GM21515 (cell line): ENCODE data around the gene CADPS.

Experiments used
- ATAC-seq: cut with Tn5 transposase; IDR thresholded peaks from one replicate; pipeline ENCODE4 v1.9.1; 2021; ENCODE audit not compliant: unreplicated experiment

The CADPS gene

DNA sequence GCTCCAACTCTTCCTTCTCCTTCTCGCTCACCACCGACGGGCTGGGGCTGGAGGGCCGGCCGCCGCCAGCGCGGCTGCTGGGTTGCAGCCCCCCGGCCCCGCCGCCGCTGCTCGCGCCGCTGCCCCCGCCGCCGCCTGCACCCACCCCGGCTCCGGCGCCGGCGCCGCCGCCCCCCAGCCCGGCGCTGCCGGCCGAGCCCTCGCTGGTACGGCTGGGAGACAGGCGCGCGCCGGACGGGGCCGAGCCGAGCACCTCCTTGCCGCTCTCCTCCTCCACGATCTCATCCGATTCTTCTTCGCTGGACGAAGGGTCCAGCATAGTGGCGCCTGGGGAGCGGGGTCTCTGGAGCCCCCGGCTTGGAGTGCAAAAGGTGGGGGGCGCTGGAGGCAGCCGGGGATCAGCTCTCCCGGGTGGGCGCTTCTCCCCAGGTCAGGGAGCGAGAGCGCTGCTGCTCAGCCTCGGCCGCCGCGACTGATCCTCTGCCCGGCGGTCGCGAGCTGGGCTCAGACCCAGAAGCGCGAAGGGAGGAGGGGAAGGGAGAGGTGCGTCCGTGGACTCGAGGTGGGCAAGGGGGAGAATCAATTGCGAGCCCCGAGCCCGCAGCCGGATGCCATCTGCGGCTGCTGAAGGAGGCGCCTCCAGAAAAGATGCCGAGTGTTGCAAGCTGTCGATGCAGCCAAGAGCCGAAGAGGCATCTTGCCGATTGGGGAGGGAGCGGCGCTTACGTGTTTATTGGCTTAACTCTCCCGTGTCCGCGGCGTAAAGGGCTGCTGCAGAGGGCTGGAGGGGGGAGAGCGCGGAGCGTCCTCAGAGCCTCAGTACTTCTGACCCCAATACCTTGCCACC, at the start of gene CADPS:
Gene CADPS (minus strand): TSS at position 706 of the 847 bp plus-strand sequence. CDS start 387 bp downstream, at position 319.
- no peak for ATAC-seq

DNA sequence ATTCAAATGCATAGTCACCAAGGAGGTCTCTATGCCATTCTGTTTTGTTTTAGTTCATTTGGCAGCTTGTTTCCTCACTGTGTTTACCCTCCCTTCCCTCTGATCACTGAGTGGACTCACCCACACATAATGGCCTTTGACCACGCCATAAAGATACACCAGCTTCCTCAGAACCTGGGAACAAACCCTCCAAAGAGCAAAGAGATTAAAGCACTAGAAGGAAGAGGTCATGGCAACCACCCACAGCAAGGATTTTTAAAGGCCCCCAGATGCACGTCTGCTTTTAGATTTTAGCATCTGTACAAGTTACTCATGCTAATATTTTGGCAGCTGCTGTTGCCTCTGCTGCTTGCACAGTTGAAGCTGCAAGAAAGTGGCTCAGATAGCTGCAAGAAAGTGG, 47.9 kb upstream of the CADPS start:
- no peak for ATAC-seq

GRCh38 chr3:62922326-62922725, 47.1 kb upstream of the CADPS start:
- no peak for ATAC-seq

DNA sequence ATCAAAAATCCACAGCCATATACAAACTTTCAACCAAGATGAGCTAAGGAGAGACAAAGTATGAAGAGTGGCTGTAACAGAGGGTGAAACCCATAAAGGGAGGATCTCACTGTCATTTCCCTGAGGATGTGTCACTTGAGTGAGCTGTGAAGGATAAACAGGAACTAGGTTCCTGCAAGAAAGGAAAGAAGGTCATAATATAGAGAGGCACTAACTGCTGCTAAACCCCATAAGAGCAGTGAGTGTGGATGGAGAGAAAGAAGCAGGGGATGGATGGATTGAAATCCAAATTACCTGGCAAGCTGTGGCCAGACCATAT, 45.2 kb upstream of the CADPS start:
- no peak for ATAC-seq

DNA sequence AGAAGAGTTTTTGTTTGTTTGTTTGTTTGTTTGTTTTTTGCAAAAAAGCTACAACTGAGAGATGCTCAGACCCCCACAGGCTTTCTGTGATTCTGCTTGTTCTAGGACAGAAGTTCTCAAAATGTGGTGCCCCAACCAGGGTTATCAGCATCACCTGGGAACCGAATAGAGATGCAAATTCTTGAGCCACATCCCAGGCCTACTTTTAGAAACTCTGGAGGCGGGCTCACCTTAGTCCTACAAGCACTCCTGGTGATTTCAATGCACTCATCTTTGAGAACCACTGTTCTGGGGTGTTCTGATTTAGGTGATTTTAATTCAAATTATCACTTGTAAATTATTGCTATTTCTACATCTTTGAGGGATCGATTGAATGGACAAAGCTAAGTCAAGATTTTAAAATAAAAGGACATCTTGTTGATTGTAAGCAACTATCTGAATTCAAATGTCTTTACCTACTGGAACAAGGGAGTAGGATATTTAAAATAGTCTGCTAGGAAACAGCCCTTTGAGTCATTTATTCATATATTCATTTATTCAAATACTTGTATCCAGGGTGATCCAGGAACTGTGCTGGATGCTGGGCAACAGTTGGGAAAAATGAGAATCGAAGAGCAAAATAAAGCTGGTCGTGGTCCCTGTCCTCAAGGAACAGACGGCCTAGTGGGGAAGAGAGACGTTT, 44.7 kb upstream of the CADPS start:
- ATAC-seq, result no peak

DNA sequence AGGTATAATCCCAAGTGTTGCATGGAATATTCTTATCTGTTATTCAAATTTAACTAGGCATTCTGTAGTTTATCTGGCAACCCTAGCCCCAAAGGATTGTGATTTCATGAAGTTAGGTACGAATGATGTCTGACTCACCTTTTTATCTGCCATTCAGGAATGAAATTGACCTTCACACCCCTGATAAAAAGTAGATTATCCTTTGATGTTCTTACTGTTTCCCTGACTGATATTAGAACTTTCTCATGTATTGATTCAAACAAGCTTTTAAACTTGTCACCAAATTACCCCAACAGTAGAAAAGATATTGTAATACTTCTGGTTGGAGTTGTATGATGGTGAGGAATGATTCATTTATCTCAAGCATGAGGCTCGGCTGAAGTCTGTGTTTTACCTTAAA, 43.6 kb upstream of the CADPS start:
- no peak for ATAC-seq

GRCh38 chr3:62918131-62918530, 42.9 kb upstream of the CADPS start:
- ATAC-seq, result no peak

- ATAC-seq, result no peak
Measured at GRCh38 chr3:62911526-62911925, 36.3 kb upstream of the CADPS start.

DNA sequence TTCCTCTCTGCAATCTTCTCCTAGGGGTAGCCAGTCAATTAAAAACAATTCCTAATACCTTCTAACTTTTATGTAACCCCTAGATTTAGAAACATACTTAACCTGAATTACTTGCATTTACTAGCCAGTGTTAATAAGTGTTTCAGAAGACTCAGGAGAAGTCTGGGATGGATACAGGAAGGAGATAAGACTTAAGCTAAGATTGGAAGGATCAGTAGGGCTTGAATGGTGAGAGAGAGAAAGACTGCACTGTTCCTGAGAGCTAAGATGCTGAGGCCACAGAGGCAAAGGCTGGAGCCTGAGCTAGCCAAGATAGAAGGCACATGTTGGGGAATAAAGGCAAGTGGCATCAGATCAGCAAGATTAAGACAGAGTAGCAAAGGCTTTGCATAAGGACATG, 30.1 kb upstream of the CADPS start:
- no peak for ATAC-seq

DNA sequence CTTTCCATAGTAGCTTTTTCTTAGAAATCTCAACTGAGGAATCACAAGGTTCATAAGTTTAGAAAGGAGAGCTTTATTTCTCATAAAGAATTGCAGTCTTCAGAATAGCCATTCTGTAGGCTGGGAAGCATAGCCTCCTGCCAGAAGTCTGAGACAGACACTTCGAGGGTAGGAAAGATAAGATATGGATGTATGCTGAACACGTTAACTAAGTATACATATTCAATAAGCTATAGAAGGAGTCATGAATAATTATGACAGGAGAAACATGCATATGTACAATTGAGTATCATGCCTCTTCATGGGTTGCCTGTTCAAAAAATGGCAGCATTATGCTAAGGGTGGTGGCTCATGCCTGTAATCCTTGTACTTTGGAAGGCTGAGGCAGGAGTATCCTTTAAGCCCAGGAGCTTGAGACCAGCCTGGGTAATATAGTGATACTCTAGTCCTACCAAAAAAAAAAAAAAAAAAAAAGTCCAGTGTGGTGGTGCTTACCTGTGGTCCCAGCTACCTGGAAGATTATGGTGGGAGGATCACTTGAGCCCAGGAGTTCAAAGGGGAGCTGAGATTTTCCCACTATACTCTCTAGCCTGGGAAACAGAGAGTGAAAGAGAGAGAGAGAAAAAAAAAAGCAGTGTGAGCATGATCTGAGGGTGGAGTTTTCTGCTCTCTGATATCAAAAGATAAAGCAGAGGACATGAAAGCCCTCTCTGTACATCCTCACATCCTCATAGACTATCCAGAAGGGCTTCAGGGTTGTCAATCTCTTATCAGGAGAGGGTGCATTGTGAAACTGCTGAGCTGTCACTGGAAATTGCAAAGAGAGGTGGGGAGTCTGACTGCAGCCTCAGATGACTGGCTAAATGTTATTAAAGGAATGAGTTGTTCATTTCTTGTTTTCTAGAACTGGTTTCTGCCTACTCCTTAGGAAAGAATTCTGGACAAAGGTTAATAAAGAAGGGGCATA, 23.6 kb upstream of the CADPS start:
- ATAC-seq, result no peak

DNA sequence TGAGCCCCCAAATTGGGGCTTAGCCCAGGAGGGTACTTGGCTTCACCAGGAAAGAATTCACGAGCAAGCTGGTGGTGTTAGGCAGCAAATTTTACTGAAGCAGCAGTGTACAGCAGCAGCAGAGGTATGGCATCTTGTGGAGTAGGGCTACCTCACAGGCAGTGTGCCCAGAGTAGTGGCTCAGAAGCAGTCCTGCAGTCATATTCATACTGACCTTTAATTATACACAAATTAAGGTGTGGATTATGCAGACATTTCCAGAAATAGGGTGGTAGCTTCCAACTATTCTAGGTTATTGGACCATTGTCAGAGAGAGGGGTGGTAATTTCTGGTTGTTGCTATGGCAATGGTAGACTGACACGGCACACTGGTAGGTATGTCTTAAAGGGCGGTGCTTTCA, 20.7 kb upstream of the CADPS start:
- ATAC-seq, result no peak

DNA sequence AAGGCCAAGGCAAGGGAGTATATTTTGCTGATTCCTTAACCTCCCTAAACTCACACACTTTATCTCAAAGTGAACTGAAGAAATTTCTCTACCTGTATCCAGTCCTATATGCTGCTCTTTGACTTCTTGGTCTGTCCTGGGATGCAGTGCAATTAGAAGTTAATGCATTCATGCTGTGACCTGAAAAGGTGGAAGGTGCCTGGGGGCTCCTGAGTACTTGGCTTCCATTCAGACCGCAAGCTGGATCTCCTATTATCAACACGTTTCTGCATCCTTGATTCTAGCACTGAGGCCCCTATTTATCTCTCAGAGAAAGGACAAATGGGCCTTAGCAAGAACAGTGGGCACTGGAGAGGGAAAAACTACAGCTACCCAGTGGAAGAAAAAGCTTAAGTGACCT, 17.7 kb upstream of the CADPS start:
- ATAC-seq, result no peak

DNA sequence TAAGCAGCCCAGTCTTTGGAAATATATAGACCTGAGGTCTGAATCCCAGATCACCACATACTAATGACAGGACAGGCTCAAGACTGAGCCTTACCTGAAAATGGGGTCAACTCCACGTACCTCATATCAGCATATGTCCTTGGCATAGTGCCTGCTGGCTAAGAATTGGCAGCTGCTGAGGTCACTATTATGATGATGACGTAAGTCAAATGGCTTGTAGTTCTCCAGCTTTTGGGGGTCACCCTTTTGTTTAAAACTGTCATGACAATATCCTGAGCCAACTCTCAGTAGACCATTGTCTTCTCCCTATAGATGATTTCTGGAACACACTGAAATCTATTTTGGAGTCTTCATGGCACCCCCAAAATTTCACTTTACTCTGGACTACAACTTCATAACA, 16.8 kb upstream of the CADPS start:
- no peak for ATAC-seq

GRCh38 chr3:62888778-62889177, 13.6 kb upstream of the CADPS start:
- no peak for ATAC-seq

DNA sequence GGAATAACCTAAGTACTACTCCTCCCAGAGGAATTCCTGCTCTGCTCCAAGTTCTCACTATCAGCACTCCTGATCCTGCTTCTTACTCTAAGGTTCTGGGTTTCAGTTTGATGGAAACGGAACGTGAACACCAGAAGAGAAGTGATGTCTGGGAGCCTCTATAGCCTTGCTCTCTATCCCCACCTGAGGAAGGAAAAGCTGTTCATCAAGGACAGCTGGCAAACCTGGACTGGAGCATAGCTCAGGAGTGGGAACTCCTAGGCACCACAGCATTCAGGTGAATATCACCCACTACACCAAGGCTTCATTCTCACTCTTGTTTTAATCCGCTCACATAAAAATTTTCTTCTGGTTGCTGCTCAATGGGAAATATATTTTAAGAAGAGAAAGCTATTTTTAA, 13.0 kb upstream of the CADPS start:
- ATAC-seq, result no peak

GRCh38 chr3:62885136-62885535, 9.9 kb upstream of the CADPS start:
- ATAC-seq, result no peak

- no peak for ATAC-seq
Measured at GRCh38 chr3:62884096-62884870, 9.1 kb upstream of the CADPS start.

GRCh38 chr3:62882676-62883200, 7.5 kb upstream of the CADPS start:
- ATAC-seq, result no peak

GRCh38 chr3:62876064-62876463, 848 bp upstream of the CADPS start:
- no peak for ATAC-seq

GRCh38 chr3:62875558-62876002, 364 bp upstream of the CADPS start:
- ATAC-seq, result no peak
